ENCODE data around the gene EGFL7.
"Not testable (repeated sequence)": the region's sequence is repeated elsewhere in the genome, so short reads cannot be mapped to it uniquely, and the experiment has no call there.

Gene EGFL7

DNA sequence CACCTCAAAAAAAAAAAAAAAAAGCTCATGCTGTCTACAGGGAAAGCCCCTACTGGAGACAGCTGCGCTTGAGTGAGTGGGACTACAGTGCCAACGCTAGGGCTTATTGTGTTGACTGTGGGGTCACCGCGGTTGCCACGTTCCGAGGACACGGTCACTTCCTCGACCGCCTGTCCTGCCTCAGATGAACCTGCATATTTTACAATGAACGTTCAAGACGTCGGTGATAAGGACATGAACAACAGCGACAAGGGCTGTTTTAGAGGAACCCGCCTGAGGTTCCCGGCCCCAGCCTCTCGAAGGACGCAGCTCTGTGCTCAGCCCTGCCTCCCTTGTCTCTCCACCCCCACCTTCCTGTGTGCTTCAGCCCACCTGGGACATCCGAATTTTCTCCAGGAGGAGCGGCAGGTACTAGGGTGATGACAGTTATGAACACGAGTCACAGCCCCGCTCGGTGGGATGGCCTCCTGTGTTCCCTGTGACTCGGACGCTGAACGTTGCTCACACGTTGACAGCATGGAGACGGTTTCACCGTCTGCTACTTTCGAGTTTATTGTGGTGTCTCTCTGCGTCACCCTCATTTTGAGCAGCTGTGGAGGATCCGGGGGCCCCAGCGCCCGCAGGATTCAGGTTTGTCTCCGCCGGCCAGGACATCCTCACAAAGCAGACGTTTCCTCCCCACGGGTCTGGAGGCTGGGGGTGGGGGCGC, 38.4 kb downstream of the EGFL7 start:
- Histone ChIP-seq H3K23ac (ENCODE audit: low read length in 2 of 2) (no peak overlapping the region), H3K27ac (ENCODE audit: low read length, poor library complexity, severe bottlenecking) (no peak overlapping the region), H3K4me3 (ENCODE audit: insufficient read depth in 1 of 2, low read depth in 1 of 2, low read length in 2 of 2) (no peak overlapping the region), H4K8ac (ENCODE audit: low read length) (no peak overlapping the region), H3K18ac (ENCODE audit: low read depth in 1 of 2, low read length in 2 of 2) (no peak overlapping the region), H3K14ac (ENCODE audit: low read length in 2 of 2) (peak overlapping the region in 1 of 2 experiments; percentile 68), H3K9me3 (ENCODE audit: control insufficient read depth, low read length) (no peaks in the 10 kb centered on the region), H3K79me1 (replicated peaks; ENCODE audit: low read length, poor library complexity, severe bottlenecking) (no peaks in the 10 kb centered on the region), H3K4me2 (ENCODE audit: low read length, poor library complexity, severe bottlenecking) (no peak overlapping the region), H4K91ac (ENCODE audit: low read length) (no peak overlapping the region), H2AK5ac (ENCODE audit: low read length, severe bottlenecking) (no peak overlapping the region), H3K4me1 (ENCODE audit: control insufficient read depth, insufficient read depth, low read depth, low read length) (peaks cover 13% of the 10 kb centered on the region), H2AFZ (ENCODE audit: low read depth, low read length) (no peak overlapping the region), H2BK12ac (ENCODE audit: low read length in 2 of 2) (no peak overlapping the region), H3K4ac (ENCODE audit: low read depth in 1 of 2, low read length in 2 of 2) (no peak overlapping the region), H3K36me3 (ENCODE audit: control insufficient read depth in 1 of 2, insufficient read depth in 2 of 2, low read depth in 1 of 2, low read length in 2 of 2) (no peaks in the 10 kb centered on the region), H2BK5ac (ENCODE audit: low read depth, low read length, poor library complexity, severe bottlenecking) (peak overlapping the region; percentile 26), H2BK15ac (ENCODE audit: low read depth, poor library complexity, severe bottlenecking) (no peak overlapping the region), H3K9ac (ENCODE audit: low read length) (no peak overlapping the region), H3K27me3 (ENCODE audit: control insufficient read depth in 1 of 2, insufficient read depth in 1 of 2, low read length in 2 of 2) (peaks cover 20 to 59% of the 10 kb centered on the region in 2 experiments), H2BK120ac (ENCODE audit: low read depth, low read length) (no peak overlapping the region)
- WGBS = 56% methylated on average over 38 of the region's 38 CpGs
- DNase-seq = no peak

DNA sequence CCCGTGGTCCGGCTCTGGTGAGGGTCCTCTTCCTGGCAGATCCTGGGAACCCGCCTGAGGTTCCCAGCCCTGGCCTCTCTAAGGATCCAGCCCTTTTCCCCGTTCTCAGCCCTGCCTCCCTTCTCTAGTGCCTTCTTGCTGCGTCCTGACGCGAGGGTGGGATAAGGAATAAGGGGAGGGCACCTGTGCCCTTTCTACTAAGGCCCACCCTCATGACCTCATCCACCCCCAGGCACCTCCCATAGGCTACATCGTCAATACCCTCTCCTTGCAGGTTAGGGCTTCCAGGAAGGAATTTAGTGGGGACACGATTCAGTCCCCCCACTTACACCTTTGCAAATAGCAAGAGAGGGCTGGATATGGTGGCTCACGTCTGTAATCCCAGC, 38.9 kb downstream of the EGFL7 start:
- no peak overlapping the region for H4K8ac ChIP-seq (ENCODE audit: low read length)
- no peak overlapping the region for H3K4me3 ChIP-seq (ENCODE audit: insufficient read depth in 1 of 2, low read depth in 1 of 2, low read length in 2 of 2)
- H4K91ac ChIP-seq (ENCODE audit: low read length) = no peak overlapping the region
- no peak overlapping the region for H2BK15ac ChIP-seq (ENCODE audit: low read depth, poor library complexity, severe bottlenecking)
- no peak overlapping the region for H2AFZ ChIP-seq (ENCODE audit: low read depth, low read length)
- H2BK12ac ChIP-seq (ENCODE audit: low read length in 2 of 2) = no peak overlapping the region
- H3K36me3 ChIP-seq (ENCODE audit: control insufficient read depth in 1 of 2, insufficient read depth in 2 of 2, low read depth in 1 of 2, low read length in 2 of 2) = no peaks in the 10 kb centered on the region
- no peak overlapping the region for H2AK5ac ChIP-seq (ENCODE audit: low read length, severe bottlenecking)
- DNase-seq = no peak
- peaks cover 8% of the 10 kb centered on the region for H3K4me1 ChIP-seq (ENCODE audit: control insufficient read depth, insufficient read depth, low read depth, low read length)
- H2BK120ac ChIP-seq (ENCODE audit: low read depth, low read length) = no peak overlapping the region
- H2BK5ac ChIP-seq (ENCODE audit: low read depth, low read length, poor library complexity, severe bottlenecking) = no peak overlapping the region
- no peak overlapping the region for H3K4me2 ChIP-seq (ENCODE audit: low read length, poor library complexity, severe bottlenecking)
- H3K23ac ChIP-seq (ENCODE audit: low read length in 2 of 2) = no peak overlapping the region
- H3K9me3 ChIP-seq (ENCODE audit: control insufficient read depth, low read length) = no peaks in the 10 kb centered on the region
- no peak overlapping the region for H3K9ac ChIP-seq (ENCODE audit: low read length)
- WGBS = 47% methylated on average over 8 of the region's 10 CpGs
- H3K14ac ChIP-seq (ENCODE audit: low read length in 2 of 2) = no peak overlapping the region
- no peak overlapping the region for H3K27ac ChIP-seq (ENCODE audit: low read length, poor library complexity, severe bottlenecking)
- peaks cover 21 to 57% of the 10 kb centered on the region in 2 experiments for H3K27me3 ChIP-seq (ENCODE audit: control insufficient read depth in 1 of 2, insufficient read depth in 1 of 2, low read length in 2 of 2)
- H3K4ac ChIP-seq (ENCODE audit: low read depth in 1 of 2, low read length in 2 of 2) = no peak overlapping the region
- no peak overlapping the region for H3K18ac ChIP-seq (ENCODE audit: low read depth in 1 of 2, low read length in 2 of 2)
- H3K79me1 ChIP-seq (replicated peaks; ENCODE audit: low read length, poor library complexity, severe bottlenecking) = no peaks in the 10 kb centered on the region

DNA sequence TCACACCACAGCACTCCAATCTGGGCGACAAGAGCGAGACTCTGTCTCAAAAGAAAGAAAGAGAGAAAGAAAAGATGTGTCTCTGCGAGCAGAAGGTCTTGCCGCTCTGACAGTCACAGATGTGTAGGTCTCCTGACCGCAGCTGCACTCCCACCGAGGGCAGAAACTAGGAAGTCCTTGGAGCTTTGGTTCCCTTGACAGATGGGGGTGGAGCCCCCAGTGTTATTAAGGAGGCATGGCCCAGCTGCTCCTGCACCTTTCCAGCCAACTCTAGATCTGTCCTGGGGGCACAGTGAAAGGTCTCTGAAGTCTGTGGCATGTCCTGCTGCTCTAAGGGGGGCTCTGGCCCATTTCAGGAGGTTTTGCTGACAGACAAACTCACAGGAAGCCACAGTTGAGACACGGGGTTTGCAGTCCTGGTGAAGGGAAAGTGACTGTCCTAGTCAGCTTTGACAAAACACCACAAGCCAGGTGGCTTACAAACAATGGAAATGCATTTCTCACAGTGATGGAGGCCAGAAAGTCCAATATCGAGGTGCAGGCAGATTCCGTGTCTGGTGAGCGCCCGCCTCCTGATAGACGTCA, 40.7 kb downstream of the EGFL7 start:
- 87% methylated on average over 12 of the region's 12 CpGs for WGBS
- Histone ChIP-seq H3K79me1 (replicated peaks; ENCODE audit: low read length, poor library complexity, severe bottlenecking) (no peaks in the 10 kb centered on the region), H2AK5ac (ENCODE audit: low read length, severe bottlenecking) (no peak overlapping the region)

DNA sequence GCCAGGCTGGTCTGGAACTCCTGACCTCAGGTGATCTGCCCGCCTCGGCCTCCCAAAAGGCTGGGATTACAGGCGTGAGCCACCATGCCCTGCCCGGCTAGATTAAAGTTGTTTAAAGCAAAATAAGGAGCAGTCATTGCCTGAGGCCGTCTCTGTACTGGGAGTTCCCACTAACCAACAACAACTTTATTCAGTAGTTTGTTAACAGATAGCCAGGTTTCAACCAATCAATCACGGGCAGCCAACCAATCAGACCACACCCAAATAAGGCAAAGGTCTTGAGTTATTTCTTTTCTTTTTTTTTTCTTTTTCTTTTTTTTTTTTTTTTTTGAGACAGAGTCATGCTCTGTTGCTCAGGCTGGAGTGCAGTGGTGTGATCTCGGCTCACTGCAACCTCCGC, 42.0 kb downstream of the EGFL7 start:
- H2AFZ ChIP-seq (ENCODE audit: low read depth, low read length); H2BK120ac ChIP-seq (ENCODE audit: low read depth, low read length); H3K4me2 ChIP-seq (ENCODE audit: low read length, poor library complexity, severe bottlenecking); H2BK15ac ChIP-seq (ENCODE audit: low read depth, poor library complexity, severe bottlenecking); H3K14ac ChIP-seq (ENCODE audit: low read length in 2 of 2); H3K79me1 ChIP-seq (replicated peaks; ENCODE audit: low read length, poor library complexity, severe bottlenecking); H2BK12ac ChIP-seq (ENCODE audit: low read length in 2 of 2); H3K4me3 ChIP-seq (ENCODE audit: insufficient read depth in 1 of 2, low read depth in 1 of 2, low read length in 2 of 2); H3K23ac ChIP-seq (ENCODE audit: low read length in 2 of 2); H3K36me3 ChIP-seq (ENCODE audit: control insufficient read depth in 1 of 2, insufficient read depth in 2 of 2, low read depth in 1 of 2, low read length in 2 of 2); H3K27ac ChIP-seq (ENCODE audit: low read length, poor library complexity, severe bottlenecking); H3K18ac ChIP-seq (ENCODE audit: low read depth in 1 of 2, low read length in 2 of 2); H2AK5ac ChIP-seq (ENCODE audit: low read length, severe bottlenecking); H2BK5ac ChIP-seq (ENCODE audit: low read depth, low read length, poor library complexity, severe bottlenecking); H3K9ac ChIP-seq (ENCODE audit: low read length); H3K4me1 ChIP-seq (ENCODE audit: control insufficient read depth, insufficient read depth, low read depth, low read length); H3K9me3 ChIP-seq (ENCODE audit: control insufficient read depth, low read length); H4K8ac ChIP-seq (ENCODE audit: low read length); DNase-seq; H3K4ac ChIP-seq (ENCODE audit: low read depth in 1 of 2, low read length in 2 of 2); H4K91ac ChIP-seq (ENCODE audit: low read length): not testable (repeated sequence)
- peaks cover 14 to 60% of the 10 kb centered on the region in 2 experiments for H3K27me3 ChIP-seq (ENCODE audit: control insufficient read depth in 1 of 2, insufficient read depth in 1 of 2, low read length in 2 of 2)
- 94% methylated on average over 7 of the region's 8 CpGs for WGBS

More for the DNA sequence above, 40.7 kb downstream of the EGFL7 start:
- Histone ChIP-seq H3K4me1 (ENCODE audit: control insufficient read depth, insufficient read depth, low read depth, low read length) (no peaks in the 10 kb centered on the region), H3K27ac (ENCODE audit: low read length, poor library complexity, severe bottlenecking) (no peak overlapping the region), H4K8ac (ENCODE audit: low read length) (no peak overlapping the region), H3K36me3 (ENCODE audit: control insufficient read depth in 1 of 2, insufficient read depth in 2 of 2, low read depth in 1 of 2, low read length in 2 of 2) (no peaks in the 10 kb centered on the region), H2BK12ac (ENCODE audit: low read length in 2 of 2) (no peak overlapping the region), H3K4me3 (ENCODE audit: insufficient read depth in 1 of 2, low read depth in 1 of 2, low read length in 2 of 2) (no peak overlapping the region), H3K27me3 (ENCODE audit: control insufficient read depth in 1 of 2, insufficient read depth in 1 of 2, low read length in 2 of 2) (peaks cover 14 to 59% of the 10 kb centered on the region in 2 experiments), H3K9ac (ENCODE audit: low read length) (no peak overlapping the region), H3K4me2 (ENCODE audit: low read length, poor library complexity, severe bottlenecking) (no peak overlapping the region), H2BK120ac (ENCODE audit: low read depth, low read length) (no peak overlapping the region), H3K18ac (ENCODE audit: low read depth in 1 of 2, low read length in 2 of 2) (no peak overlapping the region), H3K4ac (ENCODE audit: low read depth in 1 of 2, low read length in 2 of 2) (no peak overlapping the region), H3K9me3 (ENCODE audit: control insufficient read depth, low read length) (no peaks in the 10 kb centered on the region), H3K23ac (ENCODE audit: low read length in 2 of 2) (no peak overlapping the region), H4K91ac (ENCODE audit: low read length) (no peak overlapping the region), H2AFZ (ENCODE audit: low read depth, low read length) (no peak overlapping the region), H2BK5ac (ENCODE audit: low read depth, low read length, poor library complexity, severe bottlenecking) (no peak overlapping the region), H3K14ac (ENCODE audit: low read length in 2 of 2) (no peak overlapping the region), H2BK15ac (ENCODE audit: low read depth, poor library complexity, severe bottlenecking) (no peak overlapping the region)
- DNase-seq = no peak

Measured in mesenchymal stem cell (in vitro differentiated cells and primary cell).